HG02642 (cell line): Measurements from ENCODE around the gene DNASE1L1.
A peak's percentile ranks its signal among the peaks of the same experiment; 100 is the strongest.

Experiments used
- ATAC-seq: cut with Tn5 transposase; IDR thresholded peaks from one replicate; pipeline ENCODE4 v1.9.1; 2021; ENCODE audit warnings: mild to moderate bottlenecking; ENCODE audit not compliant: unreplicated experiment, poor library complexity

The DNASE1L1 gene

GRCh38 chrX:154388094-154388493 lies 21.0 kb downstream of the DNASE1L1 start:
- ATAC-seq = peak; percentile 23

GRCh38 chrX:154384284-154384892 lies 24.7 kb downstream of the DNASE1L1 start:
- no peak for ATAC-seq

GRCh38 chrX:154383359-154384283 lies 25.4 kb downstream of the DNASE1L1 start:
- ATAC-seq = no peak

GRCh38 chrX:154382483-154383069 lies 26.5 kb downstream of the DNASE1L1 start:
- no peak for ATAC-seq

- no peak for ATAC-seq
These were observed 27.8 kb downstream of the DNASE1L1 start for GRCh38 chrX:154381271-154381670.

- no peak for ATAC-seq
These were observed 28.3 kb downstream of the DNASE1L1 start for GRCh38 chrX:154380787-154381186.

- ATAC-seq = no peak
These were observed 28.9 kb downstream of the DNASE1L1 start for GRCh38 chrX:154380153-154380552.

GRCh38 chrX:154379569-154379951 lies 29.5 kb downstream of the DNASE1L1 start:
- peak; percentile 1 for ATAC-seq

GRCh38 chrX:154378799-154379568 lies 30.1 kb downstream of the DNASE1L1 start, which contains the start of gene EMD:
EMD (plus strand) TSS chrX:154379295; CDS start chrX:154379485, 190 bp downstream.
- ATAC-seq = peak; percentile 81

- no peak for ATAC-seq
These were observed 30.8 kb downstream of the DNASE1L1 start for GRCh38 chrX:154378059-154378798.

- no peak for ATAC-seq
These were observed 32.3 kb downstream of the DNASE1L1 start for GRCh38 chrX:154376774-154377173.

GRCh38 chrX:154375156-154375504 lies 33.9 kb downstream of the DNASE1L1 start:
- no peak for ATAC-seq

- no peak for ATAC-seq
These were observed 34.5 kb downstream of the DNASE1L1 start, which contains the start of gene FLNA for GRCh38 chrX:154374313-154375155. FLNA (minus strand) TSS chrX:154374634; CDS start chrX:154371245, 3,389 bp downstream.

- no peak for ATAC-seq
These were observed 35.4 kb downstream of the DNASE1L1 start for GRCh38 chrX:154373340-154374306.

- ATAC-seq = no peak
These were observed 36.4 kb downstream of the DNASE1L1 start for GRCh38 chrX:154372612-154373022.

- ATAC-seq = no peak
These were observed 37.2 kb downstream of the DNASE1L1 start for GRCh38 chrX:154371789-154372300.

GRCh38 chrX:154371017-154371788 lies 37.9 kb downstream of the DNASE1L1 start:
- peak; percentile 71 for ATAC-seq
